IgD-negative memory B cell (primary cell): ENCODE data around the gene PTPRU. TPM values are rescaled to one million over a fixed set of nuclear protein-coding genes. Genes with fewer than 3 reads are reported as not detected.

Source experiments
- H3K27ac Mint-ChIP-seq, 3 donors: one replicate each; pipeline ENCODE4 v1.8.0; 2020 to 2022; ENCODE audit warnings: mild to moderate bottlenecking in 3 of 3, mixed read lengths in 3 of 3, moderate library complexity in 1 of 3
- H3K27me3 Mint-ChIP-seq: one replicate; pipeline ENCODE4 v1.8.0; 2021; ENCODE audit warnings: mixed read lengths
- H3K36me3 Mint-ChIP-seq: one replicate; pipeline ENCODE4 v1.8.0; 2020; ENCODE audit warnings: mild to moderate bottlenecking, mixed read lengths
- H3K4me1 Mint-ChIP-seq, 3 donors: one replicate each; pipeline ENCODE4 v1.8.0; 2020 to 2022; ENCODE audit warnings: mixed read lengths in 3 of 3, mild to moderate bottlenecking in 1 of 3
- H3K4me3 Mint-ChIP-seq, 4 donors: one replicate each; pipeline ENCODE4 v1.8.0; 2020 to 2022; ENCODE audit warnings: mild to moderate bottlenecking in 4 of 4, mixed read lengths in 4 of 4, moderate library complexity in 3 of 4
- H3K9me3 Mint-ChIP-seq, 3 donors: one replicate each; pipeline ENCODE4 v1.8.0; 2020 to 2021; ENCODE audit warnings: mixed read lengths in 3 of 3, mild to moderate bottlenecking in 1 of 3
- polyA plus RNA-seq: library from polyadenylated mRNA; unstranded; fragments of 300-500 nt; fragmentation: Illumina TruSeq; gene quantifications from one replicate; pipeline ENCODE4 v1.2.3, GENCODE V29; 2021

Gene PTPRU
- polyA plus RNA-seq, 1 donor from 2014 or later, result not detected

GRCh38 chr1:29363536-29363935 is 127.2 kb downstream of the PTPRU start:
- Mint-ChIP-seq H3K27me3 (peaks cover 9% of the 10 kb centered on the region), H3K4me3 (no peak overlapping the region), H3K27ac (no peak overlapping the region)

GRCh38 chr1:29364101-29364678 is 127.9 kb downstream of the PTPRU start:
- Mint-ChIP-seq H3K4me3 (no peak overlapping the region), H3K36me3 (no peaks in the 10 kb centered on the region), H3K27ac (no peak overlapping the region), H3K27me3 (peaks cover 9% of the 10 kb centered on the region), H3K4me1 (peaks cover 0 to 2% (median 0%) of the 10 kb centered on the region in 3 donors), H3K9me3 (peaks cover 0 to 9% (median 0%) of the 10 kb centered on the region in 3 donors)

More at GRCh38 chr1:29363536-29363935, 127.2 kb downstream of the PTPRU start:
- H3K36me3 Mint-ChIP-seq, result no peaks in the 10 kb centered on the region
- H3K4me1 Mint-ChIP-seq, result peaks cover 0 to 2% (median 0%) of the 10 kb centered on the region in 3 donors
- H3K9me3 Mint-ChIP-seq, result peaks cover 0 to 5% (median 0%) of the 10 kb centered on the region in 3 donors

- no peaks in the 10 kb centered on the region for H3K36me3 Mint-ChIP-seq
- no peak overlapping the region for H3K4me3 Mint-ChIP-seq
- peaks cover 0 to 9% (median 0%) of the 10 kb centered on the region in 3 donors for H3K9me3 Mint-ChIP-seq
- H3K27me3 Mint-ChIP-seq, result peaks cover 11% of the 10 kb centered on the region
- peaks cover 0 to 4% (median 0%) of the 10 kb centered on the region in 3 donors for H3K4me1 Mint-ChIP-seq
- no peak overlapping the region for H3K27ac Mint-ChIP-seq
Measured at GRCh38 chr1:29365906-29366670, 129.8 kb downstream of the PTPRU start.

- H3K4me3 Mint-ChIP-seq, result no peak overlapping the region
- H3K27ac Mint-ChIP-seq, result no peak overlapping the region
- H3K9me3 Mint-ChIP-seq, result peaks cover 0 to 9% (median 0%) of the 10 kb centered on the region in 3 donors
- no peaks in the 10 kb centered on the region for H3K36me3 Mint-ChIP-seq
- H3K4me1 Mint-ChIP-seq, result peaks cover 0 to 3% (median 0%) of the 10 kb centered on the region in 3 donors
- H3K27me3 Mint-ChIP-seq, result peaks cover 16% of the 10 kb centered on the region
Measured at GRCh38 chr1:29368936-29369932, 132.9 kb downstream of the PTPRU start.

GRCh38 chr1:29370067-29370466 is 133.7 kb downstream of the PTPRU start:
- H3K27ac Mint-ChIP-seq, result no peak overlapping the region
- peaks cover 18% of the 10 kb centered on the region for H3K27me3 Mint-ChIP-seq
- no peaks in the 10 kb centered on the region for H3K36me3 Mint-ChIP-seq
- peaks cover 2 to 9% (median 5%) of the 10 kb centered on the region in 3 donors for H3K9me3 Mint-ChIP-seq
- H3K4me3 Mint-ChIP-seq, result no peak overlapping the region
- H3K4me1 Mint-ChIP-seq, result peaks cover 0 to 3% (median 0%) of the 10 kb centered on the region in 3 donors

- Mint-ChIP-seq H3K4me3 (no peak overlapping the region), H3K9me3 (peaks cover 11 to 17% (median 11%) of the 10 kb centered on the region in 3 donors), H3K4me1 (peaks cover 0 to 3% (median 0%) of the 10 kb centered on the region in 3 donors), H3K36me3 (no peaks in the 10 kb centered on the region), H3K27me3 (peaks cover 18% of the 10 kb centered on the region), H3K27ac (no peak overlapping the region)
Measured at GRCh38 chr1:29371332-29371731, 135.0 kb downstream of the PTPRU start.

GRCh38 chr1:29372108-29372507 is 135.8 kb downstream of the PTPRU start:
- Mint-ChIP-seq H3K27ac (no peak overlapping the region), H3K36me3 (no peaks in the 10 kb centered on the region), H3K4me3 (no peak overlapping the region), H3K9me3 (peaks cover 11 to 17% (median 16%) of the 10 kb centered on the region in 3 donors), H3K4me1 (peaks cover 0 to 3% (median 0%) of the 10 kb centered on the region in 3 donors), H3K27me3 (peaks cover 22% of the 10 kb centered on the region)

Other genes starting within 250 kb of the PTPRU start
- gene TMEM200B, start 112.6 kb upstream of the PTPRU start, polyA plus RNA-seq, result 0.33 TPM
- 88.3 TPM for gene SRSF4, start 54.6 kb upstream of the PTPRU start, polyA plus RNA-seq
- gene MECR, start 5.6 kb upstream of the PTPRU start, polyA plus RNA-seq, result 20.5 TPM